ENCODE measurements around the gene PLA2G6.

The PLA2G6 gene

DNA sequence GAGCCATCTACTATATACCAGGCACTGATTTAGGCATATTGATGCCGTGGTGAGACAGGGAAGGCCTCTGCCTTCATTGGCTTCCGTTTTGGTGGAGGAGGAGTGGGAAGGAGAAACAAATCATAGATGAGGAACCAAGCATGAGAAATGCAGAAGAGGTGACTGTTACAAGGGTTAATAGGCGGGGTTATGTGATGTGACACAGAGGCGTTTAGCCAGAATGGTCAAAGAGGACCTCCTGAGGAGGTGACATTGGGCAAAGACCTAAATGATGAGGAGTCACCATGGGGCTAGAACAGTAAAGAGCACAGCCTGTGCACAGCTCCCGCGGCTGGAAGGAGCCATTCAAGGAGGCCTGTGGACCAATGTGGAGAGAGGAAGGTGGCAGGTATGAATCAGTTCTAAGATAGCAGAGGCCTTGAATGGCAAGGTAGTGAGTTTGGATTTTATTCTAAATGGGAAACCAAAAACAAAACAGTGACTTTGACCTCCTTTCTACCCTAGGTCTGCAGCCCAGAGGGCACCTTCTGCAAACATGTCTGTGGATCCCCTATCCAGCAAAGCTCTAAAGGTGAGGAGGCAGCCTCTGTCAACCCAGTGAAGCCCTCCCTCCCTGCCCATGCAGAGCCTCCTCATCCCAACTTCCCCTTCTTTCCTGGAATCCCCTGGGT, 31.8 kb upstream of the PLA2G6 start:
- DNase-seq = no peak

DNA sequence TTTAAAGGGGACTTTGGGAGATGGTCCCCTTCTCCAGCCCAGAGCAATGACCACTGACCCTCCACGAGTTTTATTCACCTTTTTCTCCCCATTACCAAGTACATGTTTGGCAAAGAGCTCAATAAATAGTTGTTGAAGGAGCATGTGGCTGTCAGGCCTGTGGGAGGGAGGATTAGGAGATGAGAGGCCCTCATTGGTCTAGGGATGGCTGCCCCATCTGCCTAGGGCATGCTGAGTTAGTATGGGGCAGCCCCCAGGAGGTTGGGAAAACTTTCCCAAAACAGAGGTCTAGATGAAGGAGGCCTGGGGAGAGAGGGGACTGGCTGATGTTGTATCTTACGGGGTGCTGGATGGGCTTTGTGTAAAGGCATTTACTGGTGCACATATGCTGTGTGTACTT, 30.8 kb upstream of the PLA2G6 start:
- DNase-seq = no peak

DNA sequence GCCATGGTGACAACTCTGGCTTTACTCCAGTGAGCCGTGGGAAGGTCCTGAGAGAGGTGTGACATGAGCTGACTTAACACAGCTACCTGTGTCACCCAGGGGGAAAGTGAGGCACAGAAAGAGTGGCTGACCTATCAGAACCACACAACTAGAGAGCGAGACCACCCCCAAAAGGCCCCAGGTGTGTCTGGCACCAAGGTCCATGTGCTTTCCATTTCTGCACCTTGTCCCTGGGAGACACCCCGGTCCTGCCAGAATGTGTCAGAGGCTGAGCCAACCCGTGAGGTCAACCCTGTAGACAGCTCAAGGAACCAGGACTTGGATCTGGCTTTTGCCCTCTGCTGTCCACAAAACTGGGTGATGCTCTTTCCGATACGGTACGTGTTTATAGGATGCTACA, 29.9 kb upstream of the PLA2G6 start:
- no peak for DNase-seq

DNA sequence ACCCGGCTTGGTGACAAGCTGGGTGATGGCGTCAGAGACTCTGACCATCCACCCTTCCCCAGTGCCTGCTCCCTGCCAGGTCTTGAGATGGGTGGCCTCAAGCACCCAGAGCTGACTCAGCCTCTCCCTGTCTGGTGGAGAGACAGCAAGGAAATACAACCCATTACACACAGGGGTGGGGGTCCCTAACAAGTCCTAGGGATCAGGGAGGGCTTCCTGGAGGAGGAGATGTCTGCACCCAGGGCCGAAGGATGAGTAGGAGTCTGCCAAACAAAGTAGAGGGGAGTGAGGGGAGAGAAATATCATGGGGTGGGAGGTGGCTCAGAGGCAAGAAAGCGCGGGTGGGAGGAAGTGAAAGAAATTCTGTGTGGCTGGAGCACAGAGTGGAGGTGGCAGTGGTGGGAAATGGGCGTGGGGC, 26.9 kb upstream of the PLA2G6 start:
- no peak for DNase-seq

DNA sequence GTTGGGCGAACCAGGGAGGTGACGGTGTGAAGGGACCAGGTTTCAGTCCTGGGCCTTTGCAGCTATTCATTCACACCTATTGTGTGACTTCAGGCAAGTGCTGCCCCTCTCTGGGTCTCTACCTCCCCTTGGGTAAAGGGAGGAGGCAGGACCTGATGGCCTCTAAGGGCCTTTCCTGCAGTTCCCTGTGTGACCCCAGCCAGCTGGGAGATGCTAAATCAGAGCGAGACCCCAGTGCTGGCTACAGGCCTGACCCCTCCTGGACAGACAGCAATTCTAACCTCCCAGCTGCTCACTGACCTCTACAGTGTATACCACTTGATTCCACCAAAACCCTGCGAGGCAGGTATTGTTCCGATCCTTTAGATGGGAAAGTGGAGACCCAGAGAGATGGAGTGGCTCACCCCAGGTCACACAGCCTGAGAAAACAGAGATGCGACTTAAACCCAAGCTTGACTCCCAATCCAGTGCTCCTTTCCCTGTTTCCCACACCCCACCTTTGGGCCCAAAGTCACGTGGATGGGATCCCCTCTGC, 26.3 kb upstream of the PLA2G6 start:
- no peak for DNase-seq

DNA sequence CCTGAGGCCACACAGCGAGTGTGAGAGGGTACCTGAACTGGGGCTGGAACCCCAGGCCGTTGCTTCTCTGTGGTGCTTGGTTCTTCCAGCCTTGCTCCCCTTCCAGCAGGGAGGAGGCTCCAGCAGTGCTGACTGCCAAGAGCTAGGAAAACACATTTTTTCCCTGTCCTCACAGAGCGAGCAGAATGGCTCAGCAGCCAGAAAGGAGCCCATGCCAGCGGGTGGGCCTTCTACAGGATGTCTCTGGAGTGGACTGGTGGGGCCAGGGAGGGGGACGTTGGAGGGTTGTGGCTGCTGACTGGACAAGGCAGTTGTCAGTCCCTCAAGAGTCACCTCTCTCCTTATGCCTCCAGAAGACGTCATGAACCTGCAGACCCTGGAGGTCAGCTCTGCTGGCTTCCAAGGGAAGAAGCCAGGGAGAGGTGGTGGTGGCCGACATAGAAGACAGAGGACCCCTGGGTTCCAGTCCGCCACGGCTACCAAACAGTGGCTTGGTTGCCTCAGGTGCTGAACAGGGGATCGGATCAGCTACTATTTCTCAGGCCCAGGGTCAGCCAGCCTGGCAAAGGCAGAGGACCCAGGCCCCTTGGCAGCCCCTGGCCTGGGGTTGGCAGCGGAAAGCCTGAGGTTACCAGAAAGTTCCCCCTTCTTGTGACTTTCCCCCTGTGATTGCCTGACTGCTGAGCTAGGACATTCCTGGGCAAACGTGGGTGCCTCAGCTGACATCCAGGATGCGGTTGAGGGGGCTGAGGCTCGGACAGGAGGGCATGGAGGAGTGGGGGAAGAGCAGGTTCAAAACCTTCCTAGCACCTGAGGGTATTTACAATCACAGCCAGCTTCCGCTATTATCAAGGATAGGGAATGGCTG, 23.9 kb upstream of the PLA2G6 start:
- DNase-seq = peak; percentile 77

DNA sequence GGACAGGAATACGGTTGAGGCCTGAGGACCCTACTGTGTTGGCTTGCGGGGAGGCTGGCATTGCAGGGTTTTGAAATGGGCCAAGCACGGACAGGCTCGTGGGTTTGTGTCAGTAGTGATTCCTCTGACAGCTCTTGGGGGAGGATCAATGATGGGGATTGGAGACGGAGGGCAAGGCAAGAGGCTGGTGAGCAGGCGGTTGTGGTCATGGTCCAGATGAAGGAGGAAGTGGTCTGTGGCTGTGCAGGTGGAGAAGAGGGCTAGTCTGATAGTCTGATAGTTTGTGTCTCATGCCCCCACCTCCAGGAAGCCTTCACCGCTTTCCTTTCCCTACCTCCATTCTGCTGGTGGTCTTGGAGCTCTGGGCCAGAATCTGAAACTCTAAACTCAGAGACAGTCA, 23.2 kb upstream of the PLA2G6 start:
- no peak for DNase-seq

DNA sequence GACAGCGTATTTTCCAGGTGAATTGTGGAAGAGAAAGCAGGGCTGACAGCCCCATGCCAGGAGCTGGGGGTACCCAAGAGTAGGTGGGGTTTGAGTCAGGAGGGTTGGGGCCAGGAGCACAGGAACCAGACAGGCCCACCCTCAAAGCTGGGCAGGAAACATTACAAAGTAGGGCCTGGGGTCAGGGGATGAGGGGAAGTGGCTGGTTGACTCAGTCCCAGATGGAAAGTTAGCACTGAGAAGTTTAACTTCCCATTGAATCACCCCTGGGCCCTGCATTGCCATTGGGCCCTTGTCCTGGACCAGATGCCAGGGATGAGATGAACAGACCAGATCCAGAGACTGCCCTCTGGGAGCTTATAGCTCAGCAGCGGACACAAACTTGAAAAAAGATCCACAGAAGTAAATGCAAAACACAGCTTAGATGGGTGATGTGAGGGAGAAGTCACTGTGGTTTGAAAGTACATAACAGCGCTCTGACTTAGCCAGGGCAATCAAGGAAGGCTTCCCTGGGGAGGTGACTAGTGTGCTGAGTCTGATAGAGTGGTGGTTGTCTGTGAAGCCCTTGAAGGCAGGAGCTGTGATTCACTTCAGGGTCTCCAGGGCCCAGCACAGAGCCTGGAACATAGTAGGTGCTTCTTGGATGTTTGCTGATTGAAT, 22.4 kb upstream of the PLA2G6 start:
- peak; percentile 81 for DNase-seq

DNA sequence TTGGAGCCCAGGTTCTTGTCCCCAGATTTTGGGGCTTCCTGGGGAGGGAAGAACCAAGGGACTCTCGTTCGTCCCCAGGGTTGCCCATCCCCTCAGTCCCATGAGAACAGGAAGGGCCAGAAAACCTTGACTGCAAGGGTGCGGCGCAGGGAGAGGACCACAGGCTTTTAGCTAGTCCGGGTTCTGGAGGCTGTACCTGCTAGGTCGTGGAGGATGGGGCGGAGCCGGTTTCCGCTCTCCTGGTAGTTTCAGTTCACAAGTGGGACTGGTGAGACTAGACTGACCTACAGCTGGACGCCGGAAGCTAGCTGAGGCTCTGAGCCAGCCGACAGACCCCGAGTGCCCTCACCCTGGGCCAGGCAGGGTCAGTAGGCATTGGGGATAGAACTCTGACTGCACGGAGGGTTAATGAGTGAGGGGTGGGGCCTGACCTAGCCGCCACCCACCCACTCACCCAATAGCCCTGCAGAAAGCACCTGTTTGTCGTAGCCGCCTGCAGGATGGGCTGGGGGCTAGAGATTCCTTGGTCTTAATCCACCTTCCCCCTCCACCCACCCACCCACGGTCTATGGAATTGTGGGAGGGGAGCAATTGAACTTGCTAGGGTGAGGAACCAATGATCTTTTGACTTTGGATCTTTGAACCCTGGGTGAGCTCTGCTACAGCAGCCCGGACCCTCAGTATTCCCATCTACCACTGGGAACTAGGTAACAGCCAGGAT, 21.6 kb upstream of the PLA2G6 start:
- peak; percentile 61 for DNase-seq

DNA sequence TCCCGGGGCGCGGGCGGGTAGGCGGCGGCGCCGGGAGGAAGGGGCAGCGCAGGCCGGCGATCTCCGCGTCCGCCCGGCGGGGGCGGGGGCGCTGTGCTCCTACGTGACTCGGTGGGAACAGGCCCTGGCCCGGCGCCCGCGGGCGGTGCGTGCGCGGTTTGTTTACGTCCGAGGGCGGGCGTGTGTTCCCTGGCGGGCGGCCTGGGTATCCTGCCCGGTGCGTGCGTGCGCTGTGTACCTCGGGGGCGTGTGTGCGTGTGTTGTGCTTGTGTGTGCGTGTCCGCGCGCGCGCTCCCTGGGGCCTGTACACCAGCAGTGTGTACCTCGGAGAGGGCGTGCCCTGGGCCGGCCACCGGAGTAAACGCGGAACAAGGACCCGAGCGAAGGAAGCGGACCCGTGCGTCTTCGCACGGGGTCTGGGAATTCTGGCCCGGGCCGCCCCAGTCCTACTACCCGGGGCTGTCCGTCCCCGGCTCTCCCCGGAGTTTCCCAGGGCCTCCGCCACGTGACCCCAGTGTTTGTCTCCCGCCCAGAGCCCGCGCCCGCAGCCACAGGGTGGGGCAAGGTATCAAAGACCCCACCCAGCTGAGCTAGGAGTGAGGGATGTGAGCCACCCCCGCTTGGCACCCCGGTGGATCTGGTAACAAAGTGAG, 20.9 kb upstream of the PLA2G6 start:
- DNase-seq = peak; percentile 84

DNA sequence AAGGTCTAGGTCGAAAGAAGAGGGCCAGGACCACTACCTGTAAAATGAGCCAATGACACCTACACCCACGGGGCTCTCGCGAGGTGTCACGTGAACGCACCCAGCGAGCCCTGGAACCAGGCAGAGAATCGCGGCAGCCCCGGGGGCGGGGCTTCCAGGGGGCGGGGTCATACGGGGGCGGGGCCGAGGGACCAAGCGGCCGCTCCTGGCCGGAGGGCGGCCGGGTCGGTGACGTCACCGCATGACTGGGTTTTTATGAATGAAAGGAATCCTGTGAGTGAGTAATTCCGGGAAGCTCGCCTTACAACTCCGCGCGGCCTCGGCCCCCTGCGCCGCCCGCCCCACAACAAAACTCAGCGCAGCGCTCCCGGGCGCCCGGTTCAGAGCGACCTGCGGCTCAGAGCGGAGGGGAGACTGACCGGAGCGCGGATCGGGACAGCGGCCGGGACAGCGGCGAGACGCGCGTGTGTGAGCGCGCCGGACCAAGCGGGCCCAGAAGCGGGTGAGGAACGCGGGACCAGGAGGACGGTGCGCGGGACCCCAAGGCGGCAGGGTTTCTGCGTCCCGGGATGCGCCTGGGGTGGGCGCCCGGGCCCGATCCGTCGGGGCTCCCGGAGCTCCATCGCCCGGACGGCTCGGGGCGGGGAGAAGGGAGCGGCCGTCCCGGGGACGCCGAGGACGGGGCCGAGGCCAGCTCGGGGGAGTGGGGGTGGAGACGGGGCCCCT, 20.2 kb upstream of the PLA2G6 start, which contains the start of gene MAFF:
MAFF (plus strand) TSS at position 284 of the 726 bp plus-strand sequence. CDS start 11,860 bp downstream, outside the sequence.
- DNase-seq = peak; percentile 98

DNA sequence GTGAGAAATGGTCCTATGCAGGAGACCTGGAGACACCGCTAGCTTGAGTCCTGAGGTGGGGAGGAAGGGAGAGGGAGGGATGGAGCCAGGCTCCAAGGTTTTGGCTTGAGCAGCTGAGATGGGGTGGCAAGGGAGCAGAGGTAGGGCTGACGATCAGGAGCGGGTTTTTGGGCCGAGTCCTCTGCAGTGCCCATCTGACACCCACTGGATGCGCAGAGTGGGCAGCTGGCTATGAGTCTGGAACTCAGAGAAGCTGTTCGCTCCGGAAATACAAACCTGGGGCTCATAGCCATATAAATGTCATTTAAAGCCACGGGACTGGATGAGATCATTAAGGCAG, 19.7 kb upstream of the PLA2G6 start:
- no peak for DNase-seq

DNA sequence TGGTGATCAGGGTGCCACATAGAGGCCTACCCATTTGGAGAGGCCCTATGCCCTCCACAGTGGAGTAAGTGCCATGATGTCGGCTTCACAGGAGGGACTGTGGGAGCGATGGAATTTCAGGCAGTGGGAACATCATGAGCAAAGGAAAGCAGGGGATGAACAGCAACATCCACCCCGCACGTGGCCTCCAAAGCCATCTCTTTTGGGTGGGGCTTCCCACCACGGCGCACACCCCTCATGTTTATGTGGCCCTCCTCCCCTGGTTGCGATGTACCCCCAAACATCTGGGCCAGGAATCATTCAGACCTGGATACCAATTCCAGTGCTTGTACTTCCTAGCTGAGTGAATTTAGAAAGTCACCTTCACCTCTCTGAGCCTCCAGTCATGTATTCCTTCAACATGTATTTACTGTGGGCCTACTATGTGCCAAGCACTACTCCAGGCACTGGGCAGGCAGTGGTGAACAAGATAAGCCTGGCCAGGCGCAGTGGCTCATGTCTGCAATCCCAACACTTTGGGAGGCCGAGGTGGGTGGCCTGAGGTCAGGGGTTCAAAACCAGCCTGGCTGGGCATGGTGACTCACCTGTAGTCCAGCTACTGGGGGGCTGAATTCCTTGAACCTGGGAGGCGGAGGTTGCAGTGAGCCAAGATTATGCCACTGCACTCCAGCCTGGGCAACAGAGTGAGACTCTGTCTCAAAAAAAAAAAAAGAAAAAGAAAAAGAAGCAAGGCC, 18.4 kb upstream of the PLA2G6 start:
- DNase-seq = no peak

DNA sequence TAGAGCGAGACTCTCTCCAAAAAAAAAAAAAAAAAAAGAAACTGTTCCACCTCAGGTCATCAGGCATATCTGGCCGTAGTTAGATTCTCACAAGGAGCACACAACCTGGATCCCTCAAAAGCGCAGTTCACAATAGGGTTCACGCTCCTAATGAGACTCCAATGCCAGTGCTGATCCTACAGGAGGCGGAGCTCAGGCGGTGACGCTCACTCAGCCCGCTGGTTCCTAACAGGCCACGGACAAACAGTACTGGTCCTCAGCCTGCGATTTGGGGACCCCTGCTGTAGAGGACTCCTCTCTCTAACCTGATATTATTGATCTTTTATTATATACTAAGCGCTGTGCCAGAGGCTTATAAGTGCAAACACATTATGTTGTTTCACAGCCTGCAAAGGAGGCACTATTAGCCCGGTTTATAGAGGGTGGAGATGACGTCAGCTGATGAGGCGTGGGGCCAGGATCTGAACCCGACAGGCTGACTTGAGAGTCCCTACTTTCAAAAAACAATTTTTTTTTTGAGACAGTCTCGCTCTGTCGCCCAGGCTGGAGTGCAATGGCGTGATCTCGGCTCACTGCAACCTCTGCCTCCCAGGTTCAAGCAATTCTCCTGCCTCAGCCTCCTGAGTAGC, 15.3 kb upstream of the PLA2G6 start:
- DNase-seq = peak; percentile 36

DNA sequence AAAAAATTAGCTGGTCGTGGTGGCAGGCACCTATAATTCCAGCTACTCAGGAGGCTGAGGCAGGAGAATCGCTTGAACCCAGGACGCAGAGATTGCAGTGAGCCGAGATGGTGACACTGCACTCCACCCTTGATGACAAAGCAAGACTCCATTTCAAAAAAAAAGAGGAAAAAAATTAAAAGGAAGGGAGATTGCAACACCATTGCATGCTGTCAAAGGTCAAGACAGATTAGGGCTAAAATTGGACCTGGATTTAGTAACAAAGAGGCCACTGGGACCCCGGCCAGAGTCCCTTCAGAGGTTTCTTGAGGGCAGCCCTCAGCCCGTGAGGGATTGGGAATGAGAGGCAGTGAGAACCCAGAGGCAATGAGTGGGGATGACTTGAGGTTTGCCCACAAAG, 11.9 kb upstream of the PLA2G6 start:
- DNase-seq = no peak

DNA sequence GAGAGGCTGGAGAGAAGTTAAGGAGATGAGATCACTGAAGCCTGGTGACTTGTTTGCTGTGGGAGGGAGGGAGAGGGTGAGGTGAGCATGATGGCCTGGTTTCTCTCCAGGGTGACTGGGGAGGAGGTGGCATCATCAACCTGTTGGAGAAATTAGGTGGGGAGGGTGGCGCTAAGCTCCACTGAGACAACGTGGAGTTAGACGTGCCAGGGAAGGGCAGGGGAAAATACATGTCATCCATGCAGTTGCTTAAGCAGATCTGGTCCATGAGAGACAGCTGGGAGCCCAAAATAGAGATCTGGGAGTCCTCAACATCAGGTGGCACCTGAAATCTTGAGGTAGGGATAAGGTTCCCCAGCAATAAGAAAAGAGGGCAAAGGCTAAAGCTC, 10.8 kb upstream of the PLA2G6 start:
- no peak for DNase-seq

DNA sequence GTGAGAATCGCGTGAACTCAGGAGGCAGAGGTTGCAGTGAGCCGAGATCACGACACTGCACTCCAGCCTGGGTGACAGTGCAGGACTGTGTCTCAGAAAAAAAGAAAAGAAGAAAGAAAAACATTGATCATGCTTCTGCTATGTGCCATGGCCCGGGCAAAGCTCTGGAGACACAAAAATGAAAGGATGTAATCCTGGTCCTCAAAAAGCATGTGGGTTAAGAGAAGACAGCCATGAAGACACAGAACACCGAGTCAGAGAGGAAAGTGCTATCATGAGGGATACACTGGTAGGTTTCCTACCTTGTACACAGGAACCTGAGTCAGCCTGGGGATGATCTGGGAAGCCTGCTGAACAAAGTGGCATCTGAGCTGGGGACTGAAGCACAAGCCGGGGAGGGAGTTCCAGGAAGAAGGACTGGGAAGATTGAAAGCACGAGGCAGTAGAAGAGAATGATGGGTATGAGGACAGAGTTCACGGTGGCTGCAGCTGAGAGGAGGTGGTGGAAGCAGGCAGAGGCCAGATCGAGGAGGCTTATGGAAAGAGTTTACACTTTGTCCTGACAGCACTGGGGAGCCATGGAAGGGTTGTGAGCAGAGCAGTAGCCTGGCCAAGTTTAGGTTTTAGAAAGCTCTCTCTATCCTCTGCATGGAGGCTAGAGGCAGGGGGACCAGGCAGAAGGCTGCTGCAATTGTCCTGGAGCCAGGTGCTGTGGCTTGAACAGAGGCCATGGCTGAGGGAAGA, 10.3 kb upstream of the PLA2G6 start:
- no peak for DNase-seq

DNA sequence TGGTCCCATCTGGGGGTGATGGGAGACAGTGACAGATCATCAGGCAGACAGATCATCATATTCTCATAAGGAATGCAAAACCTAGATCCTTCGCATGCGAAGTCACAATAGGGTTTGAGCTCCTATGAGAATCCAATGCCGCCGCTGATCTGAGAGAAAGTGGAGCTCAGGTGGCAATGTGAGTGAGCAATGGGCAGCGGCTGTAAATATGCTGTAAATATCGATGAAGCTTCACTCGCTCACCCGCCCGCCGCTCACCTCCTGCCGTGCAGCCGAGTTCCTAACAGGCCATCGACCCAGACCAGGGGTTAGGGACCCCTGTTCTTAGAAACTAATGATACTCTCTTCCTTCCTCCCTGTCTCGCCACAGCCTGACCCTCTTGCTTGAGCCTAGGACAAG, 9.4 kb upstream of the PLA2G6 start:
- no peak for DNase-seq

DNA sequence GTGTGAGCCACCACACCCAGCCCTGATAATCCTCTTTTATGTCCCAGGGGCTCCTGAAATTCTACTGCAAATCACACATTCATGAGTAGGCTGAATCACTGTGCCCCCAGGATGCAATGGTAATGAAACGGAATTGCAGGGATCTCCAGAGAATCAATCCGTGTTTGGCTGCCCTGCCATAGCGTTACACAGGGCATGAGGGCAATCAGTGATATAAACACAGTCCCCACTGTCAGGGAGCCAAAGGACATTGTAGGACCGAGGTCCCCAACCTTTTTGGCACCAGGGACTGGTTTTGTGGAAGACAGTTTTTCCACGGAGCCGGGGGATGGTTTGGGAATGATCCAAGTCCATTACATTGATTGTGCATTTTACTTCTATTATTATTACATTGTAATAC, 9.0 kb upstream of the PLA2G6 start:
- no peak for DNase-seq

DNA sequence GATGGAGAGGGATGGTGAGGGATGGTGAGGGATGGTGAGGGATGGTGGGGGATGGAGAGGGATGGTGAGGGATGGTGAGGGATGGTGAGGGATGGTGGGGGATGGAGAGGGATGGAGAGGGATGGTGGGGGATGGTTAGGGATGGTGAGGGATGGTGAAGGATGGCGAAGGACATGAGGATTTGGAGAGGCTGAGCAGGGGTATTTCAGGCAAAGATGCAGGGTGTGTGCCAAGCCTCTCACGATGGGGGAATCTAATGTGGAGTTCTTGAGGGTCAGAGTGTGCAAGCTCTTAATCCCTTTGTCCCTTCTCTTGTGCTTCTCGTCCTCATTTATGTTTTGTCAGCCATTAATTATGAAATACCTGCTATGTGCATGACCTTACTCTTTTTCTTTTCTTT, 7.5 kb upstream of the PLA2G6 start:
- DNase-seq = no peak
